Neural progenitor cell (in vitro differentiated cells): ENCODE data around the gene SAMD11.

Experiments
- EZH2 ChIP-seq: fragments of 200-600 bp; sonication (generic); IDR thresholded peaks from 2 replicates; pipeline ENCODE4 v1.6.1; 2017; ENCODE audit warnings: antibody characterized with exemption, mild to moderate bottlenecking, moderate library complexity
- TF ChIP-seq, protein P1 (sequence below): fragments of 200-600 bp; sonication (generic); IDR thresholded peaks from 2 replicates; pipeline ENCODE4 v1.5.1; 2017; ENCODE audit warnings: antibody characterized with exemption, mild to moderate bottlenecking

DNA sequence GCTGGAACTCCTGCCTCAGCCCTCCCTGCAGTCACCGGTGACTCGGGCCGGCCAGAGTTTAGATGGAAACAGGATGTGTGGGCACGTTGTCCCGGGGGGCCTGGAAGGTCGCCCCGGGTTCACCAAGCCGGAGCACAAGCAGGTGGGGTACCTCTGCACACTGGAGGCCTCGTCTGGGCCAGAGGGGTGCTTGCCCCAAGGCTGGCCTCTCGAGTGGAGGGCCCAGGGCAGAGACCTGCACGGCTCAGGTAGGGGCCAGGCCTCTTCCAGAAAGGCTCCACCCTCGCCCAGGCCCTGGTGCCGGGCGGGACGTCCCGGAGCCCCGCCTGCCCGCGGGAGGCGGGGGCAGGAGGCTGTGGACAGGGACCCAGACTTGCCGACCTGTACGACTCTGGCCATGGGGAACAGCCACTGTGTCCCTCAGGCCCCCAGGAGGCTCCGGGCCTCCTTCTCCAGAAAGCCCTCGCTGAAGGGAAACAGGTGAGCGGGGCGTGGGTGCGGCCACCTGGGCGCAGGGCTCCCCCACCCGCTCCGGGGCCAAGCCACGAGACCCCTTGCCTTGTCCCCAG lies 42.5 kb downstream of the SAMD11 start, which contains the start of gene PLEKHN1:
- TF ChIP-seq, protein P1, sequence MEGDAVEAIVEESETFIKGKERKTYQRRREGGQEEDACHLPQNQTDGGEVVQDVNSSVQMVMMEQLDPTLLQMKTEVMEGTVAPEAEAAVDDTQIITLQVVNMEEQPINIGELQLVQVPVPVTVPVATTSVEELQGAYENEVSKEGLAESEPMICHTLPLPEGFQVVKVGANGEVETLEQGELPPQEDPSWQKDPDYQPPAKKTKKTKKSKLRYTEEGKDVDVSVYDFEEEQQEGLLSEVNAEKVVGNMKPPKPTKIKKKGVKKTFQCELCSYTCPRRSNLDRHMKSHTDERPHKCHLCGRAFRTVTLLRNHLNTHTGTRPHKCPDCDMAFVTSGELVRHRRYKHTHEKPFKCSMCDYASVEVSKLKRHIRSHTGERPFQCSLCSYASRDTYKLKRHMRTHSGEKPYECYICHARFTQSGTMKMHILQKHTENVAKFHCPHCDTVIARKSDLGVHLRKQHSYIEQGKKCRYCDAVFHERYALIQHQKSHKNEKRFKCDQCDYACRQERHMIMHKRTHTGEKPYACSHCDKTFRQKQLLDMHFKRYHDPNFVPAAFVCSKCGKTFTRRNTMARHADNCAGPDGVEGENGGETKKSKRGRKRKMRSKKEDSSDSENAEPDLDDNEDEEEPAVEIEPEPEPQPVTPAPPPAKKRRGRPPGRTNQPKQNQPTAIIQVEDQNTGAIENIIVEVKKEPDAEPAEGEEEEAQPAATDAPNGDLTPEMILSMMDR, result no peak
- no peak for TF ChIP-seq EZH2
